ENCODE results near the gene CCL4L2.
"Not testable (repeated sequence)": the region's sequence is repeated elsewhere in the genome, so short reads cannot be mapped to it uniquely, and the experiment has no call there.

CCL4L2 gene

GRCh38 chr17:36222967-36223366 lies 12.1 kb downstream of the CCL4L2 start:
- DNase-seq, result not testable (repeated sequence)

GRCh38 chr17:36229644-36230043 lies 18.8 kb downstream of the CCL4L2 start:
- DNase-seq, result not testable (repeated sequence)

- not testable (repeated sequence) for DNase-seq
These were observed 31.2 kb downstream of the CCL4L2 start for GRCh38 chr17:36242046-36242445.
